Peyer's patch (tissue), 4 donors: ENCODE data around the gene ARID1A.

Source experiments
- POLR2A ChIP-seq, 2 donors: fragments of 450-650 bp; IDR thresholded peaks; one replicate each; pipeline ENCODE4 v1.5.1; 2017; ENCODE audit warnings: antibody characterized with exemption in 2 of 2, mild to moderate bottlenecking in 2 of 2, moderate library complexity in 2 of 2
- TF ChIP-seq, protein P1 (sequence below), 6 experiments: fragments of 450-650 bp in 4 of 6; fragments of 200-600 bp in 2 of 6; sonication (generic) in 1 of 6; IDR thresholded peaks; one replicate each; pipeline ENCODE4 v1.5.1; 2017 to 2019; ENCODE audit warnings: antibody characterized with exemption in 6 of 6, mild to moderate bottlenecking in 3 of 6, moderate library complexity in 1 of 6

DNA sequence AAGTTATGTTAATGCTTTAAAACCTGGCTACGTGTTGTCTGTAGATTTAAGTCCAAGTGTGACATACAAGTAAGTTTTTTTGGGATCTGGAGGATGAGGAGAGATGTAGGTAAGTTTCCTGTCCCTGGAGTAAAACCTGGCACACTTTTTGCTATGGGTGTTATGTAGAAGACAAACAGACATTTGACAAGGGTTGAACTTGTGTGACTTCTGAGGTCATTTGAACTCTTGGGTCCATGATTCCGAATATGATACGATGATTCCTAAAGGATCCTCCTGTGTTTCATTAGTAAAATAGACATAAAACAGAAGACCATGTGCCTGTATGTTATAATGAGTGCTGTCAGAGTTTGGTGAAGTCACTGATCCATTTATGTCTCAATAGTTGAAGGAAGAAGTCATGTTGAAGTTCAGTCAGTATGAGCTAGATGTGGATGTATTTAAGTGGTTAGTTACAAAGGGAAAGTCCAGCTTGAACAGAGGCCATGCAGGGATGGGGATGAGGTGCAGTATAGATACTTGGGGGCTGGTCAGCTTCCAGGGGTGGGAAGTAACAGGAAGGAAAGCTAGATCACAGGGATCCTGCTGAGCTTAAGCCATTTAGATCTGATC, 44.3 kb downstream of the ARID1A start:
- TF ChIP-seq, protein P1, sequence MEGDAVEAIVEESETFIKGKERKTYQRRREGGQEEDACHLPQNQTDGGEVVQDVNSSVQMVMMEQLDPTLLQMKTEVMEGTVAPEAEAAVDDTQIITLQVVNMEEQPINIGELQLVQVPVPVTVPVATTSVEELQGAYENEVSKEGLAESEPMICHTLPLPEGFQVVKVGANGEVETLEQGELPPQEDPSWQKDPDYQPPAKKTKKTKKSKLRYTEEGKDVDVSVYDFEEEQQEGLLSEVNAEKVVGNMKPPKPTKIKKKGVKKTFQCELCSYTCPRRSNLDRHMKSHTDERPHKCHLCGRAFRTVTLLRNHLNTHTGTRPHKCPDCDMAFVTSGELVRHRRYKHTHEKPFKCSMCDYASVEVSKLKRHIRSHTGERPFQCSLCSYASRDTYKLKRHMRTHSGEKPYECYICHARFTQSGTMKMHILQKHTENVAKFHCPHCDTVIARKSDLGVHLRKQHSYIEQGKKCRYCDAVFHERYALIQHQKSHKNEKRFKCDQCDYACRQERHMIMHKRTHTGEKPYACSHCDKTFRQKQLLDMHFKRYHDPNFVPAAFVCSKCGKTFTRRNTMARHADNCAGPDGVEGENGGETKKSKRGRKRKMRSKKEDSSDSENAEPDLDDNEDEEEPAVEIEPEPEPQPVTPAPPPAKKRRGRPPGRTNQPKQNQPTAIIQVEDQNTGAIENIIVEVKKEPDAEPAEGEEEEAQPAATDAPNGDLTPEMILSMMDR (IDR thresholded peaks at IDR 0.05) = no peak
- TF ChIP-seq POLR2A (IDR thresholded peaks at IDR 0.05) = no peak
